ENCODE data around the gene DNAH10.
"Not testable (repeated sequence)": the region's sequence is repeated elsewhere in the genome, so short reads cannot be mapped to it uniquely, and the experiment has no call there.

DNAH10 gene

DNA sequence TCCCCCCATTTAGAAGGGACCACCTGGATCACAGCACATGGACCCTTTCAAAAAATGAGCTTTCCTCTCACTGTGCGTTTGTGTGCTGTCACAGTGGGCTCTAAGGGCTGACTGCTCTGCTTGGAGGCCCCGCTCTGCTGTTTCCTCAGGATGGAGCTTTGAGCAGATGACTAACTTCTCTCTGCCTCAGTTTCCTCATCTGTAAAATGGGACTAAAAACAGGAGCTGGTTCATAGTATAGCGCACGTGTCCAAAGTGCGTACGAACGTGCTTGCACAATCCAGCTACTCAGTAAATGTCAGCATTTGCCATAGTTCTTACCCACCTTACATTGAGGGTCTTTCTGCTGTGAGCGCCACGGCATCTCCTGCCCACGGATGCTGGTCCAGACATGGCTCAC, 12.7 kb upstream of the DNAH10 start:
- DNase-seq, result no peak

GRCh38 chr12:123750159-123750656, 11.9 kb upstream of the DNAH10 start:
- DNase-seq, result no peak

DNA sequence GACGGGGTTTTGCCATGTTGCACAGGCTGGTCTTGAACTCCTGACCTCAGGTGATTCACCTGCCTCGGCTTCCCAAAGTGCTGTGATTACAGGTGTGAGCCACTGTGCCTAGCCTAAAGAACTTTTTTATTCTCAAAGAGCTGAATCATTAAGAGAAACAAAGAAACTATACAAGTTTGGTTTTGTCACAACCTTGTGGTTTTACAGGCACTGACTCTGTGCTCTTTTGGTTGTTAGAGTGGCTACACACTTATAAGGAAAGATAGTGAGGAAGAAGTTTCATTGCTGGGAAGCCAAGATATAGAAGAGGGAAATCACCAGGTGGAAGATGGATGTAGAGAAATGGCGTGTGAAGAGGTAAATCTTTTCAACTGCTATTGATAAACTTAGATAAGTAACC, 10.1 kb upstream of the DNAH10 start:
- DNase-seq, result no peak

- DNase-seq, result no peak
Observed at GRCh38 chr12:123754041-123754772, 7.9 kb upstream of the DNAH10 start.

- DNase-seq, result peak; percentile 60
Observed at GRCh38 chr12:123757561-123757960, 4.5 kb upstream of the DNAH10 start.

- DNase-seq, result no peak
Observed at GRCh38 chr12:123760267-123760938, 1.7 kb upstream of the DNAH10 start.

- DNase-seq, result no peak
Observed at GRCh38 chr12:123762715-123763052, 583 bp downstream of the DNAH10 start.

DNA sequence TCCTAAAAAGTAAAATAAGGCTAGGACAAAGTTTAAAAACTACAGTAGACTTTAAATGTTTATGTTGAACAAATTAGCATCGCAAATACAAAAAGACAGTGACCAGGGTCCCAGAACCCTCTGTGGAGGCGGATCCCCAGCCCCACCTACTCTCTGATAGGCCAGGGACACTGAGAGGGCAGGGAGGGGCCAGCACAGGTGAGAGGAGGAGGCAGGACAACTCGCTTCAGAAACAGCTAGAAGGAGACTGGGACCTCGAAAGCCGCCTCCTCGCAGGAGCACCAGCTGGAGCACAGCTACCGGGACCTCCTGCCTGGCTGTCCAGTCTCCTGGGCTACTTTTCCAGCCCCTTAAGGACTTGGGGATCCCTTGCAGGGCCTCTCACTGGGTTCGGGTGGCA, 992 bp downstream of the DNAH10 start:
- no peak for DNase-seq

DNA sequence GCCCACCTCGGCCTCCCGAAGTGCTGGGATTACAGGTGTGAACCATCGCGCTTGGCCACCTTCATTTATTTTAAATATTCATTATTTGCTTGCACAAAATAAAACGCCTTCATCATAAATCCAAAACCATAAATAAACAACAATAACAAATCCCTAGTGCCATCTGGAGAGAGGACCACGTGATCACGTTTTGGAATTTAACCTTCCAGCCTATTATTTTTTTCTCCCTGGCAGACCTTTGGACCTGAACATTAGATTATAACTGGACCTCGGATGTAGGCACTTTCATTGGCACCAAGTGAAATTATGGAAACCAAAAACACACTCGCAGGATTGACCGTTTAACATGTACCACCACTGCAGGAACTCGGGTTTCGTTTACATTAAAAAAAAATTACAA, 2.0 kb downstream of the DNAH10 start:
- DNase-seq, result no peak

DNA sequence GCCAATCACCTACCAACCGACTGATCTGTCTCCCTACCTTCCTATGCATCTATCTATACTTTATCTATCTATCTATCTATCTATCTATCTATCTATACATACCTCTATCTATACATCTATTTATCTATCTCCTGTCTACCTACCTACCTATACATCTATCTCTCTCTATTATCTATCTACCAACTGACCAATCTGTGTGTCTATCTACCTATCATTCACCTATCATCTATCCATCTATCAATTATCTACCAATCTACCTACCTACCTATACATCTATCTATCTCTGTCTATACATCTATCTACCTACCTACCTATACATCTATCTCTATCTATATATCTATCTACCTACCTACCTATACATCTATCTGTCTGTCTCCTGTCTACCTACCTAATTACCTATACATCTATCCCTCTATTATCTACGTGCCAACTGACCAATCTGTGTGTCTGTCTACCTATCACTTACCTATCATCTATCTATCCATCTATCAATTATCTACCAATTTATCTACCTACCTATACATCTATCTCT, 3.5 kb downstream of the DNAH10 start:
- no peak for DNase-seq

GRCh38 chr12:123767613-123768012, 5.5 kb downstream of the DNAH10 start:
- DNase-seq, result no peak

DNA sequence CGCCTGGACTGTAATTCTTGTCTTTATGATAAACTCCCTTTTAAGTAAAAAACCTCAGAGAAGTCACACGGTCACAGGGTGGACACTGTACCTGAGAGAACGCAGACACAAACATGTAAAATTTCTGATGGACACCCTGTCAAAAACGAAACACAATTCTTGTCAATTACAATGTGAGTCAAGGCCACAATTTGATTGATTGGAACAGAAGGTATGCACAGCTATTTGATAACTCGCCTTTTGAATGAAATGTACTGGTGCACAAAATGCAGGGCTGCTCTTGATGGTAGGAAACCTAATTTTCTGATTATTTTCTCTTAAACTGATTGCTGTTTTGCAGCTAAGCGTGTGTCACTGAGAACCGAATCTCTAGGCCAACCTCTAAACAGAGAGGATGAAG, 9.2 kb downstream of the DNAH10 start:
- DNase-seq, result no peak

DNA sequence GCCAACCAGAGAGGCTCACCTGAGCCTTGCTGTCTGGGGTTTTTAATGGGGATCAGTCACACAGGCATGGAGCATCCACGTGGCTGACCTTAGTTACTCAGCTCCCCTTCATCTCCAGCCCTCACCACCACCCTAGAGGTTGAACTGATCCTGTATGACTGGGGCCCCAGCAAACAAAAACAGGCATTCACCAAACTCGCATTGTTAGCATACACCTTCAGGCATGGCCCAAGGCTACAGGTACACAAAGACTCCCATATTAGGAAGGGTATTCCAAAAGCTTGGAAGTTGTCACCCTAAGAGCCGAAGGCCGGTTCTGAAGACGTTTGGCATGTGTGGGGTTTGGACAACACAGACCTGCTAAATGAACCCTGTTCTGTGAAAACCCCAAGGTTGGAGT, 10.0 kb downstream of the DNAH10 start:
- DNase-seq, result no peak

DNA sequence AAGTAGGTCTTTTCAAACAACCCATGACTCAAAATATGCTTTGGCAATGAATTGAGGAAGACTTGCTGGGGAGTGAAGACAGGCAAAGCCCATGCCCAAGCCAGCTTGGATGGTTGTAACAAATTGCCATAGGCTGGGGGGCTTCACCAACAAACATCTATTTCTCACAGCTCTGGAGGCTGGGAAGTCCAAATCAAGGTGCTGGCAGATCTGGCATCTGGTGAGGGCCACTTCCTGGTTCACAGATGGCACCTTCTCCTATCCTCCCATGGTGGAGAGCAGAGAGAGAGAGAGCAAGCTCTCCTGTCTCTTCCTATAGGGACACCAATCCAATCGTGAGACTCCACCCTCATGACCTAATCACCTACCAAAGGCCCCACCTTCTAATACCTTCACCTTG, 11.3 kb downstream of the DNAH10 start:
- DNase-seq, result no peak

- DNase-seq, result no peak
Observed at GRCh38 chr12:123779551-123779950, 17.4 kb downstream of the DNAH10 start.

GRCh38 chr12:123782997-123783792, 21.1 kb downstream of the DNAH10 start:
- DNase-seq, result no peak

DNA sequence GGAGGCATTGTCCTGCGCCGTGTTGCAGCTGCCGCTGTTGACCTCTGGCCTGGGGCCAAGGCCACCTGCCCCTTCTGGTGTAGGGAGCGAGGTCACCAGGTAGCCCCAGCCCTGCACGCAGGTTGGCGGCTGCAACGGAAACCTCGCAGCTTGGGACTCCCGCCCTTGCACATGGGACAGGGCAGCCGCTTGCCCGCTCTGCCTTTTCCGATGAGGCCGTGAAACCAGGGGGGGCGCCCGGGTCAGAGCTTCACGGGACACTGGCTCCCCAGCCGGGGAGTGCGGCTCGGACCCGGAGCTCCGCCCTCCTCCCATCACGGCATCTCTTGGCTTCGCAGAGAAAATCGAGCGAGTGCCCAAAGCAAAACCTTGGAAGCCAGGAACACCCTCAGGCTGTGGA, 25.4 kb downstream of the DNAH10 start:
- DNase-seq, result no peak

- no peak for DNase-seq
Observed at GRCh38 chr12:123788541-123788940, 26.4 kb downstream of the DNAH10 start.

DNA sequence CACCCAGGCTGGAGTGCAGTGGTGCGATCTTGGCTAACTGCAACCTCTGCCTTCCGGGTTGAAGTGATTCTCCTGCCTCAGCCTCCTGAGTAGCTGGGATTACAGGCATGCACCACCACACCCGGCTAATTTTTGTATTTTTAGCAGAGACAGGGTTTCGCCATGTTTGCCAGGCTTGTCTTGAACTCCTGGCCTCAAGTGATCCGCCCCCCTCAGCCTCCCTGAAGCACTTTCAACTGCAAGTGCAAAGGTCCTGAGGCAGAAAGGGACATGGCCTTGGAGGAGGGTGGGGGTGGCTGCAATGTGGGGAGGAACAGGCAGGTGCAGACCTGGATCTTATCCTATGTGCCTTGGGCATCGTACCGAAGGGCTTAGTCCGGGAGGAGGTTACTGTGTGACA, 27.3 kb downstream of the DNAH10 start:
- DNase-seq, result not testable (repeated sequence)

DNA sequence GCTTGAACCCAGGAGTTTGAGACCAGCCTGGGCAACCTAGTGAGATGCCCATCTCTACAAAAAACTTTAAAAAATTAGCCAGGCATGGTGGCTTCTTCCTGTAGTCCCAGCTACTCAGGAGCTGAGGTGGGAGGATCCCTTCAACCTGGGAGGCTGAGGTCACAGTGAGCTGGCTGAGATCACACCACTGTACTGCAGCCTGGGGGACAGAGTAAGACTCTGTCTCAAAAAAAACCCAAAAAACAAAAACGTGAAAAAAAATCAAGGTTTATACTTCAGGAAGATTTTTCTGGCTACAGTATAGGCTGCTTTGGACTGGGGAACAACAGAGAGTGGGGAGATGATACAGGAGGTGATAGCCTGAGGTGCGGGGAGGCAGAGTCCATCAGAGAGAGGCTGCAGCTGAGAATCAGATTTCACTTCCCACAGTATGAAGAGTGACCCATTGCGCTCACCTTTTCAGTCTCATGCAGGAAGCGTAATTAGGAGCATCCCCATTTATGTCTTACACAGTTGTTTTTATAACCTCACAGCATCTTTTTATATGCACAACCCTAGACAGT, 28.9 kb downstream of the DNAH10 start:
- DNase-seq, result no peak

DNA sequence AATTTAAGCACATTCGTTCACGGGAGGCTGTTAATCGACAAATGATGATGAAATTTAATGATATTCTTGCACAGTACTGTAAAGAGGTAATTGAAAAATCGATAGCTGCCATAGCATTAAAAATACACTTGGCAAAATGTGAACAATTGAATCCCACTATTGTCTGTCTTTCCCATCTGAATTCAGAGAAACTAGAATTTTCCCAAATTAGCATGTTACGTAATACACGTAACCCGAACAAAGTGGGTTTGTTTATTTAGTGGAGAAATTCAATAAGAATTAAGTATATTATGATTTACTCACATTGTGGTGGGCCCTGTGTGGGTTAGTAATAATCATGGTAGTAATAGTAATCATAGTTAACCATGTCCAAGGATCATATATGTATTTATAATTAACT, 31.9 kb downstream of the DNAH10 start:
- DNase-seq, result no peak

GRCh38 chr12:123798518-123798917, 36.4 kb downstream of the DNAH10 start:
- DNase-seq, result no peak

DNA sequence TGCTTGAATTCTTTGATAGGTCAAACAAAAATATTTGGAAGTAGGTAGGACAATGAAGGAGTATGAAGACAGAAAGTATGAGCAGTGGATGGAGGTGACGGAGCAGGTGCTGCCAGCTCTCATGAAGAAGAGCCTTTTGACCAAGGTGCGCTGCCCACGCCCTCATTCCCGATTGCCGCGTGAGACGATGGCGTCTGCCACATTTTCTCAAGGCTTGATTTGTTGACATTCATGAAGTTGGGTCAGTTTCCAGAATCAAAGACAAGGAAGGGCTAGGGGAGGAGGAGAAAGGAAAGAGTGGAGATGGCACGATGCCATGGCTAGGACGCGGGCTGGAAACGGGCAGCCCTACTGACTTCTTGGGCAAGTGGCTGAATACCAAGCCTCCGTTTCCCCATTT, 37.1 kb downstream of the DNAH10 start:
- no peak for DNase-seq
